ENCODE data around the gene FUT3. TPM values are rescaled to one million over a fixed set of nuclear protein-coding genes. Genes with fewer than 3 reads are reported as not detected.

Gene FUT3
- total and polyA plus RNA-seq, 4 donors, result 0.25 to 0.47 (median 0.27) TPM; not detected in 1

- H3K36me3 ChIP-seq (ENCODE audit: control insufficient read depth in 4 of 4, insufficient read depth in 3 of 4, low read depth in 1 of 4, low read length in 3 of 4), result peaks cover 8 to 25% (median 10%) of the 10 kb centered on the region in 4 donors
- TF ChIP-seq CTCF (IDR thresholded peaks at IDR 0.05; ENCODE audit: low read depth, low read length, missing input control), result no peak
- no peak for TF ChIP-seq GABPA (IDR thresholded peaks at IDR 0.05 in 1 of 2, conservative IDR thresholded peaks at IDR 0.05 in 1 of 2)
- no peak for TF ChIP-seq ZBTB33 (IDR thresholded peaks at IDR 0.05)
- TF ChIP-seq SP1 (IDR thresholded peaks at IDR 0.05), result no peak
- TF ChIP-seq RXRA (IDR thresholded peaks at IDR 0.05), result no peak
- no peak for TF ChIP-seq ATF3 (IDR thresholded peaks at IDR 0.05)
- no peak for TF ChIP-seq EGR1 (IDR thresholded peaks at IDR 0.05; ENCODE audit: low read depth in 2 of 2)
- TF ChIP-seq HNF4G (IDR thresholded peaks at IDR 0.05), result no peak
- TF ChIP-seq HNF4A (conservative IDR thresholded peaks at IDR 0.05), result no peak
- no peak overlapping the region for H3K9ac ChIP-seq (ENCODE audit: low read depth in 1 of 2, low read length in 2 of 2)
- H3K27ac ChIP-seq (ENCODE audit: low read depth in 1 of 2, low read length in 2 of 2), result no peak overlapping the region
- no peaks in the 10 kb centered on the region for H3K9me3 ChIP-seq (ENCODE audit: control insufficient read depth in 4 of 4, low read length in 3 of 4)
- peaks cover 0 to 12% (median 4%) of the 10 kb centered on the region in 4 donors for H3K4me1 ChIP-seq (ENCODE audit: control insufficient read depth in 4 of 4, insufficient read depth in 4 of 4, low read length in 3 of 4)
- WGBS, result 96% methylated on average over 30 of the region's 30 CpGs
- H3K4me3 ChIP-seq (ENCODE audit: low read depth in 1 of 3, low read length in 3 of 3), result no peak overlapping the region
- H3K27me3 ChIP-seq (ENCODE audit: control insufficient read depth in 4 of 4, insufficient read depth in 4 of 4, low read length in 3 of 4), result no peaks in the 10 kb centered on the region
- no peak for DNase-seq (ENCODE audit: low spot score)
These were observed 46.1 kb upstream of the FUT3 start for GRCh38 chr19:5897189-5897969.

GRCh38 chr19:5896365-5897076 lies 45.3 kb upstream of the FUT3 start:
- 93% methylated on average over 29 of the region's 29 CpGs for WGBS
- Histone ChIP-seq H3K9me3 (ENCODE audit: control insufficient read depth in 4 of 4, low read length in 3 of 4) (no peaks in the 10 kb centered on the region), H3K9ac (ENCODE audit: low read depth in 1 of 2, low read length in 2 of 2) (no peak overlapping the region), H3K27ac (ENCODE audit: low read depth in 1 of 2, low read length in 2 of 2) (no peak overlapping the region), H3K36me3 (ENCODE audit: control insufficient read depth in 4 of 4, insufficient read depth in 3 of 4, low read depth in 1 of 4, low read length in 3 of 4) (peaks cover 8 to 25% (median 10%) of the 10 kb centered on the region in 4 donors), H3K4me3 (ENCODE audit: low read depth in 1 of 3, low read length in 3 of 3) (no peak overlapping the region), H3K4me1 (ENCODE audit: control insufficient read depth in 4 of 4, insufficient read depth in 4 of 4, low read length in 3 of 4) (peaks cover 0 to 11% (median 3%) of the 10 kb centered on the region in 4 donors), H3K27me3 (ENCODE audit: control insufficient read depth in 4 of 4, insufficient read depth in 4 of 4, low read length in 3 of 4) (no peaks in the 10 kb centered on the region)
- no peak for DNase-seq (ENCODE audit: low spot score)
- TF ChIP-seq RXRA (IDR thresholded peaks at IDR 0.05) (no peak), ATF3 (IDR thresholded peaks at IDR 0.05) (no peak), REST (IDR thresholded peaks at IDR 0.05) (no peak), ZBTB33 (IDR thresholded peaks at IDR 0.05) (no peak), CTCF (IDR thresholded peaks at IDR 0.05; ENCODE audit: low read depth, low read length, missing input control) (no peak), FOXA2 (IDR thresholded peaks at IDR 0.05) (no peak), FOXA1 (IDR thresholded peaks at IDR 0.05) (no peak), JUND (IDR thresholded peaks at IDR 0.05) (no peak), SP1 (IDR thresholded peaks at IDR 0.05) (no peak), YY1 (IDR thresholded peaks at IDR 0.05) (no peak), RAD21 (IDR thresholded peaks at IDR 0.05) (no peak), HNF4G (IDR thresholded peaks at IDR 0.05) (no peak), NR2F2 (IDR thresholded peaks at IDR 0.05) (no peak)
